GM21381 (cell line): ENCODE data around the gene SPEF2.

Source experiments
- ATAC-seq: cut with Tn5 transposase; IDR thresholded peaks from one replicate; pipeline ENCODE4 v1.9.1; 2021; ENCODE audit warnings: mild to moderate bottlenecking, moderate library complexity; ENCODE audit not compliant: unreplicated experiment

Gene SPEF2

GRCh38 chr5:35717718-35718117, 100.1 kb downstream of the SPEF2 start:
- ATAC-seq = no peak

GRCh38 chr5:35735718-35736117, 118.1 kb downstream of the SPEF2 start:
- ATAC-seq = no peak

- no peak for ATAC-seq
These were observed 118.6 kb downstream of the SPEF2 start for GRCh38 chr5:35736280-35736679.

- no peak for ATAC-seq
These were observed 123.6 kb downstream of the SPEF2 start for GRCh38 chr5:35741126-35741716.

GRCh38 chr5:35741971-35742370, 124.3 kb downstream of the SPEF2 start:
- no peak for ATAC-seq

GRCh38 chr5:35743644-35744043, 126.0 kb downstream of the SPEF2 start:
- no peak for ATAC-seq

GRCh38 chr5:35745193-35745592, 127.5 kb downstream of the SPEF2 start:
- ATAC-seq = no peak

- ATAC-seq = no peak
These were observed 128.0 kb downstream of the SPEF2 start for GRCh38 chr5:35745660-35746059.

GRCh38 chr5:35752012-35752411, 134.3 kb downstream of the SPEF2 start:
- no peak for ATAC-seq

GRCh38 chr5:35753500-35753899, 135.8 kb downstream of the SPEF2 start:
- ATAC-seq = no peak

GRCh38 chr5:35754481-35754880, 136.8 kb downstream of the SPEF2 start:
- no peak for ATAC-seq

- ATAC-seq = no peak
These were observed 138.3 kb downstream of the SPEF2 start for GRCh38 chr5:35755966-35756365.

- ATAC-seq = no peak
These were observed 140.6 kb downstream of the SPEF2 start for GRCh38 chr5:35758151-35758724.

- no peak for ATAC-seq
These were observed 143.9 kb downstream of the SPEF2 start for GRCh38 chr5:35761541-35761940.

- no peak for ATAC-seq
These were observed 144.7 kb downstream of the SPEF2 start for GRCh38 chr5:35762368-35762767.

GRCh38 chr5:35765921-35766320, 148.3 kb downstream of the SPEF2 start:
- no peak for ATAC-seq

GRCh38 chr5:35771300-35771699, 153.6 kb downstream of the SPEF2 start:
- no peak for ATAC-seq

GRCh38 chr5:35771839-35772238, 154.2 kb downstream of the SPEF2 start:
- no peak for ATAC-seq

GRCh38 chr5:35773967-35774366, 156.3 kb downstream of the SPEF2 start:
- ATAC-seq = no peak

GRCh38 chr5:35776757-35777156, 159.1 kb downstream of the SPEF2 start:
- no peak for ATAC-seq

GRCh38 chr5:35777358-35778087, 159.9 kb downstream of the SPEF2 start:
- ATAC-seq = no peak

- no peak for ATAC-seq
These were observed 160.7 kb downstream of the SPEF2 start for GRCh38 chr5:35778259-35778769.
